HG03521 (cell line): ENCODE data around the gene ST6GALNAC3.

Experiments used
- ATAC-seq: cut with Tn5 transposase; IDR thresholded peaks from one replicate; pipeline ENCODE4 v1.9.1; 2021; ENCODE audit warnings: mild to moderate bottlenecking, moderate library complexity; ENCODE audit not compliant: unreplicated experiment

ST6GALNAC3 gene

DNA sequence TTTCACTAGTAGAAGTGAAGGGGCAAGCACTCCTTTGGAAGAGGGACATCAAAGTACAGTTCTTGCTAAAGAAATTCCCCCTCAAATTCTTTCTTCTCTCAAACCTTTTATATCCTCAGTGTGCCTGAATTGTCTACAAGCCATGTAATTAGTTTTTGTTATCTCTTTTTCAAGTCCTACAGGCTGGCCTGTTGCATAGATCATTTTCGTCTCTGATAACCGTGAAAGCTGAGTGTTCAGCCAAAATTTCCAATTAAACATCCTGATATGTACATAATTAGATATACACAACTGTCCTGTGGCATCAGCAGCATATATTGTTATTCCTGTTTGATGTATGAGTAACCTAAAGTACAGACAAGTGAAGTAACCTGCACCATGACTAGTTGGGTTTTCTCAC lies 417.2 kb downstream of the ST6GALNAC3 start:
- ATAC-seq = no peak

DNA sequence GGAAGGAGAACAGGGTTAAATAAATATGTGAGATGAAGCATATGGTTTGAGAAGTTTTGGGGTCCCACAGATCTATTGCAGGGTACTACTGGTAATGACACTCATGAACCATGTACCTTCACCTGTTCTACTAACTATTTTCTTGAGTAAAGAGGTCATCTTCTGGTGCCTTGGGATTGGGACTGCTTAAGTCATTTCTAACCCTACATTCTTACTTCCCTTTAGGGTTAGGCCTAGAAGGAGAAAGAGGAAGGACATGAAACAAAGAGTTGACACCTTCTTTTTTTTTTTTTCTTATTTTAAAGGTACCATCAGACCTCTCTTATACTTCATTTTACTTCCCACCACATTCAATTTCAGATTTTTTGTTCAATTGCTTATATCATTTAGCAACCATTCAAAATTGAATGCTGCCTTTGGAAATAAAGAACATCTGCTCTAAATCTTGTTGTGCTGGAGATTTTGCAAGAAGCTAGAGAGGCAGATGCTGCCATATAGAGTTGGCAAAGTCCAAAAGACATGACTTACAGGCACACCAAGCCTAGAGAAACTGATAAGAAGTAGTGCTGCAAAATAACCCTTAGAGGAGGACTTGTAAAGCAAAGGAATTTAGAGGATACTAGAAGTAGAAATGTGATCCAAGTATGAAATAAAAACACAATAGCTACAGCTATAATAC lies 418.3 kb downstream of the ST6GALNAC3 start:
- no peak for ATAC-seq

- ATAC-seq = peak; percentile 52
Observed at GRCh38 chr1:76494807-76495206, 420.3 kb downstream of the ST6GALNAC3 start.

- no peak for ATAC-seq
Observed at GRCh38 chr1:76496871-76497270, 422.3 kb downstream of the ST6GALNAC3 start.

DNA sequence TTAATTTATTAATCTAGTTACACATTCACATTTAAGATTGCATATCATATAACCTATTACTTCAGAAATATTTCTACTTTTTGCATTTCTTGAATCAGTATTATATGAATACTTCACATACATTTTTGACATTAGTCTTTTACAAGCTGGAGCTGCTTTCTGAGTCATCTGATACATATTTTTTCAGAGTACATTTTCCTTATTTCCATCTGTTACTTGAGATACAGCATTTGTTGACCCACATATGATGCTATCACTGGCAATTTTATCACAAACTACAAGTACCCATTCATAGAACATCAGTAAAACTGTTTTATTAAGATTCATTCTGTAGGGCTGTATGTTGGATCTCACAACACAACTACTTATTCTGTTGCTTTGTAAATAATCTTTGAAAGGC lies 425.6 kb downstream of the ST6GALNAC3 start:
- ATAC-seq = no peak

DNA sequence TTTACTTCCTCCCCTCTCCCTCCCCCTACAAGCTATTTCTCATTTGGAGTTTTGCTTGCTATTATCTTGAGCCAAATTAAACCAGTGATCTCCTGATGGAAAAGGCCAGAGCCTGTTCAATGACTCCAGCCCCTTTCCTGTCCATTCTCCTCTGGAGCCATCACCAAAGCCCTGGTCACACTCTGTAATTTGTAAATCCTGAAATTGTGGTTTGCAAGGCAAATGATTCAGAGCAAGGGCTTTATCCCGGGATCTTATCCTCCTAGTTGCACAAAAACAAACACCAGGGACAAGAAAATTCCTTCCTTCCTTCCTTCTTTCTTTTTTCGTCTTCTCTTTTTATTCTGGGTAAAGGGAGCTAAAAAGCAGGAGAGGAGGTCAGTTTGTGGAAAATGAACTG lies 426.6 kb downstream of the ST6GALNAC3 start:
- no peak for ATAC-seq

DNA sequence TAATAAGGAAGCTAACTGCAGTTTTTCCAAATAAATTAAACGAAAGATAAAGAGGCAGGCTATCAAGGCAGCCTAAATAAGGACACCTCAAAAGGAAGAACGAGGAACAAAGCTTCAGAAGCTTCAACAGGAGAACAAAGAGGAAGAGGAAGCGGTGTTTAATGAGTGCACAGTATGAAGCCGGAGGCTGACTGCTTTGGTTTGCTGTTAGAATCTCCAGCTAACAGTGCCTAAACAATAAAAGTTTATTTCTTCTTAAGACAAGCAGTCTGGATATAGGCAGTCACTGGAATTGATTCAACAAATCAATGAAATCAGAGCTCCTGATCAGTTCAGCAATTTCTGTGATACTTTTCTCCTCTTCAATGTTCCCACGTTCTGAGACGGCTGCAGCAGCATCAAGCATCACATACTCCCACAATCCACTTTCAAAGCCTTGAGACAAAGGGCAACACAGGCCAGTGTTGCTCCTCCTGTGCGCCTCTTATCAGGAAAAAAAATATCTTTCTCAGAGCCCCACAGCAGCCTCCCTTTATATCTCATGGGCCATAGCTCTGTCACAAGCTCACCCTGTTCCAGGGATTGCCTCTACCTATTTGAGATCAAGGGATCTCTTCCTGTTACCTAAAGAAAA lies 427.2 kb downstream of the ST6GALNAC3 start:
- ATAC-seq = no peak

- no peak for ATAC-seq
Observed at GRCh38 chr1:76503100-76503499, 428.6 kb downstream of the ST6GALNAC3 start.

GRCh38 chr1:76503736-76504135 lies 429.2 kb downstream of the ST6GALNAC3 start:
- no peak for ATAC-seq

- no peak for ATAC-seq
Observed at GRCh38 chr1:76507376-76507775, 432.8 kb downstream of the ST6GALNAC3 start.

DNA sequence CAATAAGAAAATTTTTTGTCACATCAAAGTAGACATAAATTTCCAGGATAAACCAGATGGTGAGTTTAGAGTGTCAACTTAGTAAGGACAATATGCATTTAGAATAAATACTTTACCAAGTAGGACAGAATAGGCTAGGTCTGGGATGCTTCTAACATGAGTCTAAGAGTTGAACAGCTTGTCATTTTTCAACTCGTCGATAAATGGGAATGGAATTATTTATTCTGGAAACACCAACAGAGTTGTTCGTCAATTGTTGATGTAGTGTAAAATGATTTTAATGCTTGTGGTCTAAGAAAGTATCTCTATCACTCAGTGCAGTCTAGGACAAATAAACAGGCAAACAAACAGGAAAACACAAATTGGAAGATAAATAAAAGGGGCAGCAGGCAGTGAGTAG lies 434.3 kb downstream of the ST6GALNAC3 start:
- ATAC-seq = no peak

- no peak for ATAC-seq
Observed at GRCh38 chr1:76510672-76511557, 436.4 kb downstream of the ST6GALNAC3 start.

GRCh38 chr1:76511558-76512179 lies 437.1 kb downstream of the ST6GALNAC3 start:
- no peak for ATAC-seq

DNA sequence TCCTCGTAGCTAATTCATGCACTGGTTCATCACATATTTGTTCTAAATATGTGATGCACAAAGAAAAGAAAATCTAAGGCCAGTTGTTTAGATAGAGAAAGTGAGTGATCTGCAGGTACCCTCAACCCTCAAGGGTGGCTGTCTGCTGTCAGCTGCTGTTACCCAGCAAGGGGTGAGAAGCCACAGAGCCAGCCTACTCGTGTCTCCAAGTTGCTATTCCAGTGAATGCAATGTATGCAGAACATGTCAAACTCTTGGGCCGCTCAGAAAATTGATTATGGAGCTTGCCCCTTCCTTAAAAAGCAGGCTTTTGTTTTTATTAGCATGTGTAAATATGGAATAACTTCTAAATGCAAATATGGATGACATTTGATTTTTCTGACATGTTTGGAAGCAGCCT lies 456.4 kb downstream of the ST6GALNAC3 start:
- no peak for ATAC-seq

DNA sequence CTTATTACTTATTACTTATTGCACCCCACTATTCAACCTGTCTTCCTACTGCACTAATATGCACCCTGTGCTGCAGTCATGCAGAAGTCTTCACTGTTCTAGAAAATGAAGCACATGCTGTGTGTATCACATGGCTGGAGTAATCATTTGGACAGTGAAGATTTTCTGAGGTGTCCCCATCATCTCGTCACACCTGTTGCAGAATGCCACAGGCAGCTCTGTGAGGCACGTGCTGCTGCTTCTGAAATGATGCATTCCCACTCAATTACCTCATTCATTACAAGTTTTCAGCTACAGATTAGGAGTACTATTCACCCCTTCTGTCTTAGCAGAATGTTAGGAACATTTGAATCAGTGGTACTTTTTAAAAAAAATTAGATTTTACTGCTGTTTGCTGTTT lies 467.1 kb downstream of the ST6GALNAC3 start:
- ATAC-seq = no peak

DNA sequence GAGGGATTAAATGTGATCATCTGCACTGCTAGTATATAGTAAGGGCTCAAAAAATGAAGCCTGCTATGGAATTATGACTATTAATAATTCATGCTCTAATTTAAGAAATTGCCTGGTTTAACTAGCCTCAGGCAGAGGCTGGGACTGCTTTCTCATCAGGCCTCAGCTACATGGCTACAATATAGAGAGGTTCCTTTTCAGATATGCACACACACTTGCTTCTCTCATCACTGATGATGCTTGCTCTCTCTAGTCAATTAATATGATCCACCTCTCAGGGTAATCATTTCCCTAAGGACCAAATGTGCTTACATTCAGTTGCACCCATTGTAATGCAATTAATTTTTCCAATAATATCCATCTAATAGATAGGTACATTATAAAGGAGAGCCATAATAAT lies 467.8 kb downstream of the ST6GALNAC3 start:
- ATAC-seq = no peak

DNA sequence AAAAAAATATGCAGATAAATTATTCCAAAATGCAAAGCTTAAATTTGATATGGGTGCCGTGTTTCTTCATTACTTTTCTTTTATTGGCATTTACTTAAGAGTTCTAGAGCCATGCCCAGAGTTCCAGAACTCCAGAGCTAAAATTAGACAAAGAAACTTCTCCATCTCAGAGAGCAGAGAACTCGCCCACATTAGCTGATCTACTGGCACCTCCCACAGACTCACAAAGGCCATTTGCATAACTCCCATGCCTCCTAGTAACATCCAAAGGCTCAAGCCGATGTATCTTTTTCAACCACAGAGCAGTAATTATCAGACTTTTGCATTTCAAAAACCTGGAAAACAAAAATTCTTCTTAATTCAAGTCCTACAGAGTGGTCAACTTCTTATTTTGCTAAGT lies 468.9 kb downstream of the ST6GALNAC3 start:
- no peak for ATAC-seq

DNA sequence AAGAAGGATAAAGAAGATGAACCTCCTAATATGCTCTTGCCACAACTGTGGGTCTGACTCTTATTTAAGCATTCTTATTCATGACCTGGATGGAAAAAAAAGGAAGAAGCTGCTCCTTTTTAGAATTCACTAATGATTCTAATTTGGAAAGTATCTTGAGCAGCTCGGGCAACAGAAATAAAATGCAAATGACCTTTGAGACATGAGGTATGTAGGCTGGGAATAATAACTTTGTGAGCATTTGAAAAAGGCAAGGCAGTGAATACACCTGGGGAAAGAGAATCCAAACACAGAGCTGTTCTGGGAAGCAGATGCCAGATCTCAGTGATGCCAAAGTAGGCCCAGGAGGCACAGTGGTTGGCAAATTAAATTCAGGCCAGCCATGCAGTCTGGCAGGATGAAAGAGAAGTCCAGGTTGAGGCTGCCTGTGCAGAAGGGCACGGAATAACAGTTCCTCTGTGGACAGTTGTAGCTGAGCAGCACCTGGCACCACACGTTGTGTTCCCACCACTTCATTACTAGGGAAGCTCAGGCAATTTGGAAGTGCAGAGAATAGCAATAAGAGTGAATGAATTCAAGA lies 471.9 kb downstream of the ST6GALNAC3 start:
- ATAC-seq = no peak

- ATAC-seq = no peak
Observed at GRCh38 chr1:76547916-76548315, 473.4 kb downstream of the ST6GALNAC3 start.

GRCh38 chr1:76548513-76549100 lies 474.1 kb downstream of the ST6GALNAC3 start:
- ATAC-seq = no peak

DNA sequence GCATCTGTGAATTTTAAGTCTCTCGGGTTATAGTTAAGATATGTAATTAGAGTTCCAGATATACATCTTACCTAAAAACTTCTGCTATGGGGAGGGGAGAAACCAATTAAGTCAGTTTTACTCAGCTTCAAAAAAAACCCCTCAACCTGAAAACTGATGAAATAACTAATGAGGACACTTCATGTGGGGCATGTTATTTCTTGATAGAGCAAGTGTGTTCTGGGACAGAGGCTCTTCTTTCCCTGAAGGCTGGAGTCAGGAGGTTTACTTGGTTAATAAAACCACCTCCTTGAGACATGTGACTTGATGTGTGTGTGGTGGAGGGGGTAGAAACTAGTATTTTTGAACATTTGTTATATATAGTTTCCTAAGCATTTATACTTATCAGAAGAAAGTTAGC lies 479.7 kb downstream of the ST6GALNAC3 start:
- ATAC-seq = no peak
